IMR-90 (cell line): ENCODE measurements around the gene NKAIN1. TPM values are rescaled to one million over a fixed set of nuclear protein-coding genes. Genes with fewer than 3 reads are reported as not detected.

Experiments
- ATAC-seq: fragments of 200-7000 bp; cut with Tn5 transposase; 2 replicates; pipeline ENCODE4 v1.9.1; 2020; ENCODE audit warnings: low read depth, mild to moderate bottlenecking, moderate library complexity
- BruUV-seq: library from RNA; stranded (reverse); fragments of 400-500 nt; replicated peaks from 2 replicates; lab custom pipeline; 2021; lab: Mats Ljungman, UMichigan
- CTCF ChIA-PET: fragments of 300-600 bp; formaldehyde crosslinking; extraction: SDS; loops from one replicate; lab custom pipeline; 2021; ENCODE audit warnings: antibody characterized with exemption; lab: Yijun Ruan, JAX
- POLR2A ChIA-PET: fragments of 300-600 bp; sonication (Branson Sonifier 250); formaldehyde crosslinking; loops from one replicate; lab custom pipeline; 2022; ENCODE audit warnings: antibody characterized with exemption; ENCODE audit not compliant: unreplicated experiment; lab: Charles Lee
- DNase-seq: peaks from one replicate; pipeline ENCODE4 v3.0.0; 2013
- H2AFZ ChIP-seq: replicated peaks from 2 replicates; pipeline ENCODE3; 2013; ENCODE audit warnings: low read length, mild to moderate bottlenecking; ENCODE audit not compliant: poor library complexity
- H2AK5ac ChIP-seq: 2 replicates; pipeline ENCODE4 v1.6.1; 2013; ENCODE audit warnings: low read depth, low read length, inconsistent platforms
- H2AK9ac ChIP-seq: replicated peaks from 2 replicates; pipeline ENCODE3; 2013; ENCODE audit warnings: mild to moderate bottlenecking, low read depth, low read length, moderate library complexity; ENCODE audit not compliant: poor library complexity
- H2BK120ac ChIP-seq: 2 replicates; pipeline ENCODE4 v1.6.1; 2013; ENCODE audit warnings: low read depth, low read length, inconsistent platforms
- H2BK15ac ChIP-seq: 3 replicates; pipeline ENCODE4 v1.6.1; 2013; ENCODE audit warnings: low read depth, low read length, inconsistent platforms
- H2BK20ac ChIP-seq: 2 replicates; pipeline ENCODE4 v1.6.1; 2013; ENCODE audit warnings: low read depth, mild to moderate bottlenecking, inconsistent platforms, low read length, moderate library complexity
- H2BK5ac ChIP-seq: 2 replicates; pipeline ENCODE4 v1.6.1; 2013; ENCODE audit warnings: mild to moderate bottlenecking, low read depth, low read length, inconsistent platforms; ENCODE audit not compliant: poor library complexity, severe bottlenecking
- H3K14ac ChIP-seq: replicated peaks from 2 replicates; pipeline ENCODE4 v1.6.1; 2013; ENCODE audit warnings: low read depth, low read length, inconsistent platforms
- H3K18ac ChIP-seq: 2 replicates; pipeline ENCODE4 v1.6.1; 2013; ENCODE audit warnings: low read depth, low read length, control low read depth
- H3K23ac ChIP-seq: 2 replicates; pipeline ENCODE4 v1.6.1; 2013; ENCODE audit warnings: low read depth, low read length, inconsistent platforms
- H3K27ac ChIP-seq: 2 replicates; pipeline ENCODE4 v1.5.1; 2013; ENCODE audit warnings: mild to moderate bottlenecking, control low read depth, low read length; ENCODE audit not compliant: insufficient read depth
- H3K27me3 ChIP-seq: 2 replicates; pipeline ENCODE4 v1.6.1; 2013; ENCODE audit warnings: low read length; ENCODE audit not compliant: control insufficient read depth, insufficient read depth
- H3K36me3 ChIP-seq: 2 replicates; pipeline ENCODE4 v1.6.1; 2013; ENCODE audit warnings: low read length, mixed read lengths; ENCODE audit not compliant: control insufficient read depth, insufficient read depth
- H3K4ac ChIP-seq: 2 replicates; pipeline ENCODE4 v1.6.1; 2013; ENCODE audit warnings: low read depth, low read length, inconsistent platforms
- H3K4me1 ChIP-seq: 2 replicates; pipeline ENCODE4 v1.6.1; 2013; ENCODE audit warnings: low read length, mixed read lengths; ENCODE audit not compliant: control insufficient read depth, insufficient read depth
- H3K4me2 ChIP-seq: 2 replicates; pipeline ENCODE4 v1.6.1; 2013; ENCODE audit warnings: low read depth, mild to moderate bottlenecking, control low read depth, low read length, moderate library complexity
- H3K4me3 ChIP-seq: 2 replicates; pipeline ENCODE4 v1.5.1; 2013; ENCODE audit warnings: low read depth, mild to moderate bottlenecking, control low read depth, low read length, moderate library complexity; ENCODE audit not compliant: insufficient read depth
- H3K56ac ChIP-seq: 2 replicates; pipeline ENCODE4 v1.6.1; 2013; ENCODE audit warnings: low read length, inconsistent platforms; ENCODE audit not compliant: insufficient read depth; ENCODE audit errors: extremely low read depth
- H3K79me1 ChIP-seq, 2 experiments: 2 replicates each; pipeline ENCODE4 v1.6.1; 2013; ENCODE audit warnings: low read length in 2 of 2, inconsistent platforms in 1 of 2, low read depth in 1 of 2
- H3K9ac ChIP-seq: 2 replicates; pipeline ENCODE4 v1.6.1; 2013; ENCODE audit warnings: low read depth, low read length, control low read depth
- H3K9me1 ChIP-seq: 2 replicates; pipeline ENCODE4 v1.6.1; 2013; ENCODE audit warnings: low read length, inconsistent platforms; ENCODE audit not compliant: insufficient read depth
- H3K9me3 ChIP-seq: 2 replicates; pipeline ENCODE4 v1.6.1; 2013; ENCODE audit warnings: low read length; ENCODE audit not compliant: control insufficient read depth, insufficient read depth
- H4K20me1 ChIP-seq: 2 replicates; pipeline ENCODE4 v1.6.1; 2013; ENCODE audit warnings: low read length, inconsistent platforms; ENCODE audit not compliant: insufficient read depth
- H4K5ac ChIP-seq: 2 replicates; pipeline ENCODE4 v1.6.1; 2013; ENCODE audit warnings: mild to moderate bottlenecking, low read depth, low read length, control low read depth
- H4K8ac ChIP-seq, 2 experiments: 2 replicates each; pipeline ENCODE4 v1.6.1; 2013; ENCODE audit warnings: low read depth in 2 of 2, low read length in 2 of 2, control low read depth in 1 of 2, inconsistent platforms in 1 of 2
- H4K91ac ChIP-seq: 2 replicates; pipeline ENCODE4 v1.6.1; 2013; ENCODE audit warnings: low read depth, low read length, inconsistent platforms; ENCODE audit not compliant: insufficient read depth
- BHLHE40 ChIP-seq: fragments of 150-350 bp; IDR thresholded peaks from 2 replicates; pipeline ENCODE4 v1.6.1; 2016; ENCODE audit warnings: mild to moderate bottlenecking, low read depth, low read length
- CEBPB ChIP-seq: IDR thresholded peaks from 2 replicates; pipeline ENCODE4 v1.6.1; 2012; ENCODE audit warnings: low read depth, low read length, improper control_type of control experiment
- CHD1 ChIP-seq: IDR thresholded peaks from 2 replicates; pipeline ENCODE4 v1.6.1; 2012; ENCODE audit warnings: low read depth, low read length, improper control_type of control experiment
- CTCF ChIP-seq: conservative IDR thresholded peaks from 2 replicates; pipeline ENCODE4 v1.5.1; 2012; ENCODE audit warnings: mild to moderate bottlenecking, low read depth, low read length, improper control_type of control experiment
- ELK1 ChIP-seq: fragments of 150-350 bp; IDR thresholded peaks from 2 replicates; pipeline ENCODE4 v1.6.1; 2016; ENCODE audit warnings: low read depth, mild to moderate bottlenecking, low read length, moderate library complexity, borderline replicate concordance
- FOS ChIP-seq: fragments of 150-350 bp; IDR thresholded peaks from 2 replicates; pipeline ENCODE4 v1.6.1; 2016; ENCODE audit warnings: low read depth, low read length
- MAFK ChIP-seq: IDR thresholded peaks from 2 replicates; pipeline ENCODE4 v1.6.1; 2012; ENCODE audit warnings: low read depth, low read length, improper control_type of control experiment
- MAZ ChIP-seq: IDR thresholded peaks from 2 replicates; pipeline ENCODE4 v1.6.1; 2012; ENCODE audit warnings: low read depth, mild to moderate bottlenecking, low read length, improper control_type of control experiment, moderate library complexity, borderline replicate concordance
- MXI1 ChIP-seq: IDR thresholded peaks from 2 replicates; pipeline ENCODE4 v1.6.1; 2012; ENCODE audit warnings: low read depth, mild to moderate bottlenecking, low read length, moderate library complexity, borderline replicate concordance
- NFE2L2 ChIP-seq: fragments of 150-350 bp; IDR thresholded peaks from 2 replicates; pipeline ENCODE4 v1.6.1; 2016; ENCODE audit warnings: low read depth, mild to moderate bottlenecking, low read length
- POLR2A ChIP-seq: IDR thresholded peaks from 2 replicates; pipeline ENCODE4 v1.6.1; 2012; ENCODE audit warnings: mild to moderate bottlenecking, low read depth, low read length
- RAD21 ChIP-seq: IDR thresholded peaks from 2 replicates; pipeline ENCODE4 v1.6.1; 2012; ENCODE audit warnings: low read length, improper control_type of control experiment
- RCOR1 ChIP-seq: IDR thresholded peaks from 2 replicates; pipeline ENCODE4 v1.6.1; 2012; ENCODE audit warnings: mild to moderate bottlenecking, low read length, improper control_type of control experiment; ENCODE audit not compliant: insufficient replicate concordance
- RFX5 ChIP-seq: IDR thresholded peaks from 2 replicates; pipeline ENCODE4 v1.8.0; 2012; ENCODE audit warnings: low read depth, mild to moderate bottlenecking, low read length, moderate library complexity
- SMC3 ChIP-seq: fragments of 150-350 bp; IDR thresholded peaks from 2 replicates; pipeline ENCODE4 v1.6.1; 2016; ENCODE audit warnings: low read depth, mild to moderate bottlenecking, antibody characterized with exemption, low read length, moderate library complexity
- USF2 ChIP-seq: fragments of 150-350 bp; IDR thresholded peaks from 2 replicates; pipeline ENCODE4 v1.6.1; 2017; ENCODE audit warnings: mild to moderate bottlenecking, antibody characterized with exemption, low read length, low read depth
- WGBS, 2 experiments: methylation state at CpG; one replicate each; pipeline versions ENCODE4 v1.1.5 to v1.1.7; 2013; ENCODE audit warnings: missing lambda C conversion rate in 2 of 2; ENCODE audit not compliant: insufficient read length in 1 of 2; ENCODE audit errors: extremely low coverage in 2 of 2; 5-methylcytosine and 5-hydroxymethylcytosine counted together
- dilution Hi-C: fragments of 300-500 bp; cut with HindIII; formaldehyde crosslinking; loops from one replicate; pipeline ENCODE4 v1.14.3; 2018; ENCODE audit warnings: low sequenced_read_pairs; ENCODE audit not compliant: unreplicated experiment
- in situ Hi-C: fragments of 300-500 bp; cut with MboI; formaldehyde crosslinking; loops from 3 replicates; pipeline ENCODE4 v1.14.3; 2019; ENCODE audit warnings: low sequenced_read_pairs, inconsistent platforms, mixed read lengths
- intact Hi-C: fragments of 100-400 bp; cut with micrococcal nuclease; formaldehyde crosslinking; loops from 2 replicates; pipeline ENCODE4 v1.10.0; 2022
- polyA plus RNA-seq, 3 experiments: library from polyadenylated mRNA; depleted of rRNA; stranded (reverse); fragments of >200 nt; gene quantifications; 2 replicates each; pipeline ENCODE4 v1.2.3, GENCODE V29; 2012; ENCODE audit warnings: low replicate concordance in 1 of 3
- total RNA-seq: library from RNA; depleted of rRNA; stranded (reverse); fragments of >200 nt; gene quantifications from 2 replicates; pipeline ENCODE4 v1.2.3, GENCODE V29; 2012

Gene NKAIN1
- total and polyA plus RNA-seq, 2 of the 4 experiments (the other 2 are of a cell fraction) = under 0.01 to 0.09 TPM

- intact Hi-C loops = loop anchor here (1.0 to 10.0 kb wide), 3 partner anchors 28 to 255 kb away; partner anchors contain the start of genes SNRNP40 and ZCCHC17
- Histone ChIP-seq H3K4ac (no peak overlapping the region), H4K5ac (no peak overlapping the region), H3K79me1 (no peaks in the 10 kb centered on the region), H3K4me3 (no peak overlapping the region), H2AK5ac (no peak overlapping the region), H2AK9ac (no peak overlapping the region), H3K14ac (no peak overlapping the region), H3K27ac (no peak overlapping the region), H4K8ac (no peak overlapping the region), H2BK5ac (no peak overlapping the region), H3K4me1 (no peaks in the 10 kb centered on the region), H4K91ac (no peak overlapping the region), H3K9me3 (no peaks in the 10 kb centered on the region), H3K18ac (no peak overlapping the region), H3K56ac (no peak overlapping the region), H3K9ac (no peak overlapping the region), H2BK20ac (no peak overlapping the region), H3K4me2 (peak overlapping the region; percentile 25; the same call in 1 of the 2 replicates), H3K27me3 (peaks cover 20% of the 10 kb centered on the region), H3K9me1 (no peaks in the 10 kb centered on the region; the same call in 1 of the 2 replicates), H2BK120ac (no peak overlapping the region), H3K36me3 (no peaks in the 10 kb centered on the region), H3K23ac (no peak overlapping the region), H2BK15ac (no peak overlapping the region), H2AFZ (peak overlapping the region; percentile 73), H4K20me1 (peaks cover 11% of the 10 kb centered on the region)
- ChIA-PET POLR2A (no interaction called here), CTCF (interaction anchor here (1.1 to 1.6 kb wide), 3 partner anchors 11 to 81 kb away, joined by 3 to 8 read pairs (median 7); no protein-coding TSS in a partner anchor)
- TF ChIP-seq USF2 = peak; percentile 29; the same call in 1 of the 2 replicates
- TF ChIP-seq RFX5 = no peak
- no peak for TF ChIP-seq CHD1
- peak; percentile 85 for TF ChIP-seq MXI1
- TF ChIP-seq MAFK = no peak
- TF ChIP-seq RCOR1 = peak; percentile 96
- TF ChIP-seq SMC3 = 0 out of 2 replicates have a peak, but pooled peaks have one; percentile 33
- TF ChIP-seq MAZ = peak; percentile 88
- TF ChIP-seq BHLHE40 = no peak
- TF ChIP-seq POLR2A = no peak
- TF ChIP-seq RAD21 = peak; percentile 32; the same call in 1 of the 2 replicates
- TF ChIP-seq ELK1 = no peak
- 0 out of 2 replicates have a peak, but pooled peaks have one; percentile 21 for TF ChIP-seq FOS
- peak; percentile 50 for TF ChIP-seq CTCF
- TF ChIP-seq NFE2L2 = no peak
- TF ChIP-seq CEBPB = no peak
- ATAC-seq (peak; percentile 95), DNase-seq (peak; percentile 97)
- no TSS peak for BruUV-seq
- dilution Hi-C loops = no loop called here
- 0% methylated on average over 2 of the region's 18 CpGs; no CpG with 5 or more reads in 1 of the 2 experiments for WGBS, 2 experiments
- in situ Hi-C loops = loop anchor here (10.0 kb wide), 2 partner anchors 242 to 362 kb away; no protein-coding TSS in a partner anchor
Measured at GRCh38 chr1:31182352-31182751, 57.3 kb downstream of the NKAIN1 start.
